Activated naive CD4-positive, alpha-beta T cell treated with anti-CD3 and anti-CD28 coated beads, Interleukin-2, amount 50 U/mL, for 72 hours (primary cell): ENCODE data around the gene NR1H3. TPM values are rescaled to one million over a fixed set of nuclear protein-coding genes. Genes with fewer than 3 reads are reported as not detected.
"Not testable (repeated sequence)": the region's sequence is repeated elsewhere in the genome, so short reads cannot be mapped to it uniquely, and the experiment has no call there.

Experiments
- ATAC-seq, 2 donors: fragments of 150-1000 bp; cut with Tn5 transposase; 2 replicates each; pipeline ENCODE4 v1.10.0; 2021; ENCODE audit warnings: mild to moderate bottlenecking in 2 of 2, moderate library complexity in 2 of 2
- DNase-seq, 2 donors: peaks; one replicate each; pipeline ENCODE4 v3.0.0; 2021 to 2022; ENCODE audit warnings: low spot score in 2 of 2
- H3K27ac Mint-ChIP-seq, 2 donors: one replicate each; pipeline ENCODE4 v1.8.0; 2022; ENCODE audit warnings: mild to moderate bottlenecking in 2 of 2, mixed read lengths in 2 of 2
- H3K36me3 Mint-ChIP-seq, 2 donors: one replicate each; pipeline ENCODE4 v1.8.0; 2022; ENCODE audit warnings: mixed read lengths in 2 of 2
- H3K9me3 Mint-ChIP-seq, 2 donors: one replicate each; pipeline ENCODE4 v1.8.0; 2022; ENCODE audit warnings: mixed read lengths in 2 of 2
- total RNA-seq, 2 donors: library from RNA; stranded (reverse); gene quantifications; one replicate each; pipeline ENCODE4 v1.2.3, GENCODE V29; 2022

The NR1H3 gene
- total RNA-seq, result 10 to 100 TPM in 1 of 2 donors, 1 to 10 TPM in 1; 6.9 to 11.1 TPM

GRCh38 chr11:47257517-47258316 is at the start of gene NR1H3:
NR1H3 (plus strand) TSS chr11:47257996; CDS start chr11:47259217, 1,221 bp downstream.
- Mint-ChIP-seq H3K36me3 (no peaks in the 10 kb centered on the region), H3K27ac (peak within 1 kb of the TSS; percentile 0 to 58), H3K9me3 (no peaks in the 10 kb centered on the region)
- no peak for ATAC-seq
- DNase-seq, result no peak

DNA sequence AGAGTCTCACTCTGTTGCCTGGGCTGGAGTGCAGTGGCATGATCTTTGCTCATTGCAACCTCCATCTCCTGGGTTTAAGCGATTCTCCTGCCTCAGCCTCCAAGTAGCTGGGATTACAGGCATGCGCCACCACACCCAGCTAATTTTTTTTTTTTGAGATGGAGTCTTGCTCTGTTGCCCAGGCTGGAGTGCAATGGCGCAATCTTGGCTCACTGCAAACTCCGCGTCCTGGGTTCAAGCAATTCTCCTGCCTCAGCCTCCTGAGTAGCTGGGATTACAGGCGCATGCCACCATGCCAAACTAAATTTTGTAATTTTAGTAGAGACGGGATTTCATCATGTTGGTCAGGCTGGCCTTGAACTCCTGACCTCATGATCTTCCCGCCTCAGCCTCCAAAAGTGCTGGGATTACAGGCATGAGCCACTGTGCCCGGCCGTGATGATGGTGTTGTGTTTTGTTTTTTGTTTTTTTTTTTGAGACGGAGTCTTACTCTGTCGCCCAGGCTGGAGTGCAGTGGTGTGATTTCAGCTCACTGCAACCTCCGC is 49.7 kb upstream of the NR1H3 start:
- not testable (repeated sequence) for H3K9me3 Mint-ChIP-seq, DNase-seq, ATAC-seq, H3K36me3 Mint-ChIP-seq
- H3K27ac Mint-ChIP-seq, result peak overlapping the region in 1 of 2 donors; percentile 6

- no peaks in the 10 kb centered on the region for H3K9me3 Mint-ChIP-seq
- DNase-seq (no peak), ATAC-seq (no peak)
- H3K27ac Mint-ChIP-seq, result no peak overlapping the region
- no peaks in the 10 kb centered on the region for H3K36me3 Mint-ChIP-seq
Observed at GRCh38 chr11:47208628-47209027, 49.2 kb upstream of the NR1H3 start.

GRCh38 chr11:47212938-47213337 is 44.9 kb upstream of the NR1H3 start:
- Mint-ChIP-seq H3K27ac (peak overlapping the region in 1 of 2 donors; percentile 50), H3K9me3 (no peaks in the 10 kb centered on the region), H3K36me3 (peaks cover 26 to 27% of the 10 kb centered on the region in 2 donors)
- ATAC-seq (no peak), DNase-seq (no peak)

DNA sequence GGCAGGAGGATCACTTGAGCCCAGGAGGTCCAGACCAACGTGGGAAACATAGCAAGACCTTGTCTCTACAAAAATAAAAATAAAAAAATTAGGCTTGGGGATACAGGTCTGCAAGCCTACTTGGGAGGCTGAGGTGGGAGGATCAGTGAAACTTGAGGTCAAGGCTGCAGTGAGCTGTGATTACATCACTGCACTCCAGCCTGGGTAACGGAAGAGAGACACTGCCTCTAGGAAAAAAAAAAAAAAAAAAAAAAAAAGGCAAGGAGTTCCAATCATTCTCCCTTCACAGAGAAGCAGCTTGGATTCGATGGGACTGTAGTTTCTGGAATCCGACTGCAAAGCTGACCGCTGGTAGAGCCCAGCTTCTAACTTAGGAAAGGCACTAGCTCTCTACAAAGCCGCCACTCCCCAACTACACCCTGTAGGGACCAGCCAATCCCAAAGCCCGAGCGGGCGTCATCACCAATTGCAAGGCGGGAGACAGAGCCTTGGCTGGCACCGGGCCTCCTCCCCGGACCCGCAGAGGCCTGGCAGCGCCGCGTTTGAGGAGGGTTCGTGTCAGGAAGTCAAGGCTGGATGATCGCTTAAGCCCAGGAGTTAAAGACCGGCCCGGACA is 43.7 kb upstream of the NR1H3 start:
- ATAC-seq, result peak; percentile 81 to 82
- H3K9me3 Mint-ChIP-seq, result no peaks in the 10 kb centered on the region
- peaks cover 34 to 35% of the 10 kb centered on the region in 2 donors for H3K36me3 Mint-ChIP-seq
- peak overlapping the region; percentile 100 for H3K27ac Mint-ChIP-seq
- peak; percentile 84 to 90 for DNase-seq

- peak overlapping the region; percentile 100 for H3K27ac Mint-ChIP-seq
- ATAC-seq (no peak), DNase-seq (no peak)
- peaks cover 42 to 47% of the 10 kb centered on the region in 2 donors for H3K36me3 Mint-ChIP-seq
- no peaks in the 10 kb centered on the region for H3K9me3 Mint-ChIP-seq
Observed at GRCh38 chr11:47215366-47215910, 42.4 kb upstream of the NR1H3 start.

- DNase-seq (peak; percentile 59 to 86), ATAC-seq (peak; percentile 49 to 61)
- Mint-ChIP-seq H3K9me3 (no peaks in the 10 kb centered on the region), H3K27ac (peak overlapping the region; percentile 100), H3K36me3 (peaks cover 44 to 50% of the 10 kb centered on the region in 2 donors)
Observed at GRCh38 chr11:47216121-47216798, 41.5 kb upstream of the NR1H3 start.

GRCh38 chr11:47220401-47220821 is 37.4 kb upstream of the NR1H3 start:
- DNase-seq (no peak), ATAC-seq (no peak)
- H3K27ac Mint-ChIP-seq, result peak overlapping the region; percentile 38 to 76
- H3K36me3 Mint-ChIP-seq, result peaks cover 38 to 50% of the 10 kb centered on the region in 2 donors
- H3K9me3 Mint-ChIP-seq, result no peaks in the 10 kb centered on the region

DNA sequence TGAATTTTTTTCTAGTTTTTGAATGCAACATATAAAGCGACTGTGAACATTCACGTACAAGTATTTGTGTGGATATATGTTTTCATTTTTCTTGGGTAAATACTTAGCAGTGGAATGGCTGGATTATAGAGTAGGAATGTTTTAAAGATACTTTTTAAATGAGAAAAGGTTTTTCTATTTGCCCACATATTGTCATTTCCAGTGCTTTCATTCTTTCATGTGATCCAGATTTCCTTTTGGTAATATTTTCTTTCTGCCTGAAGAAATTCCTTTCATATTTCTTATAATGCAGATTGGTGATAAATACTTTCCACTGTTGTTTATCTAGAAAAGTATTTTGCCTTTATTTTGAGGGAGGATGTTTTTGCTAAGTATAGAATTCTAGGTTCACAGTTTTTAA is 35.1 kb upstream of the NR1H3 start:
- H3K27ac Mint-ChIP-seq, result no peak overlapping the region

DNA sequence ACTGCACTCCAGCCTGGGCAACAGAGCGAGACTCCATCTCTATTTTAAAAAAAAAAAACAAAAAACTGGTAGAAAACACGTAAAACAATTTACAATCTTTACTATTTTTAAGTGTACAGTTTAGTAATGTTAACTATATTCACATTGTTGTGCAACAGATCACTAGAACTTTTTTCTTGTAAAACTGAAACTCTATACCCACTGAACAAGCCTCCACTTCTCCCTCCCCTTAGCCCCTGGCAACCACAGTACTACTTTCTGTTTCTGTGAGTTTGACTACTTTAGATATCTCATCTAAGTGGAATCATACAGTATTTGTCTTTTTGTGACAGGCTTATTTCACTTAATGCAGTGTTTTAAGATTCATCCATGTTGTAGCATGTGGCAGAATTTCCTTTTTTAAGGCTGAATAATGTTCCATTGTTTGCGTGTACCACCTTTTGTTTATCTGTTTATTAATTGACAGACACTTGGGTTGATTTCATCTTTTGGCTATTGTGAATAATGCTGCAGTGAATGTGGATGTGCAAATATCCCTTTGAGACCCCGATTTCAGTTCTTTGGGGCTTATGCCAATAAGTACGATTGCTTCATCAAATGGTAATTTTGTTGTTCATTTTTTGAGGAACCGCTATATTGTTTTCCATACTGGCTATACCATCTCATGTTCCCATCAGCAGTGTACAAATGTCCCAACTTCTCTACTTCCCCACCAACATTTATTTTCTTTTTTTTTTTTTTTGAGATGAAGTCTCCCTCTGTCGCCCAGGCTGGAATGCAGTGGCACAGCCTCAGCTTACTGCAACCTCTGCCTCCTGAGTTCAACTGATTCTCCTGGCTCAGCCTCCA is 32.0 kb upstream of the NR1H3 start:
- Mint-ChIP-seq H3K9me3 (no peaks in the 10 kb centered on the region), H3K27ac (peak overlapping the region in 1 of 2 donors; percentile 50), H3K36me3 (peaks cover 16 to 37% of the 10 kb centered on the region in 2 donors)
- no peak for DNase-seq
- ATAC-seq, result peak; percentile 96 to 98

More for the DNA sequence above, 35.1 kb upstream of the NR1H3 start:
- Mint-ChIP-seq H3K9me3 (no peaks in the 10 kb centered on the region), H3K36me3 (peaks cover 25 to 48% of the 10 kb centered on the region in 2 donors)
- no peak for DNase-seq
- no peak for ATAC-seq

GRCh38 chr11:47229161-47229560 is 28.6 kb upstream of the NR1H3 start:
- H3K27ac Mint-ChIP-seq, result no peak overlapping the region
- peaks cover 16 to 31% of the 10 kb centered on the region in 2 donors for H3K36me3 Mint-ChIP-seq
- ATAC-seq, result no peak
- no peak for DNase-seq
- no peaks in the 10 kb centered on the region for H3K9me3 Mint-ChIP-seq

DNA sequence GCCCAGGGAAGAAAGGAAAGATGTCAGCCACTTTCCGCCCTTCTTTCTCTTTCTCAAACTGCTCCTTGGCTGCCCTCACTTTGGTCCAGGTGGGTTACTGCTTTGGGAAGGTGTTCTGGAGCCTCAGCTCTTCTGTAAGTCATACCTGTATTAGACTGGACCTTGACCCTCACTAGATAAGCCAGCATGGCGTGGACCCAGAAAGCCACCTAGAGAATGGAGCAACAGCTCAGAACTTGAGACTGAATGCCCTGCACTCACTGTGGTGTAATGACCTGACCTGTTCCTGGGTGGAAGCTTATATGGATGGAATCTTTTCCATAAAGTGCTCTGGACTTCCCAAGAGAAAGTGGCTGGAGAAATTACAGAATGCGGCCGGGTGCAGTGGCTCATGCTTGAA is 24.7 kb upstream of the NR1H3 start:
- ATAC-seq (no peak), DNase-seq (no peak)
- Mint-ChIP-seq H3K36me3 (peaks cover 27 to 36% of the 10 kb centered on the region in 2 donors), H3K27ac (no peak overlapping the region), H3K9me3 (no peaks in the 10 kb centered on the region)

GRCh38 chr11:47233989-47234668 is 23.7 kb upstream of the NR1H3 start:
- H3K36me3 Mint-ChIP-seq, result peaks cover 24 to 29% of the 10 kb centered on the region in 2 donors
- ATAC-seq (peak; percentile 1 to 58), DNase-seq (no peak)
- H3K9me3 Mint-ChIP-seq, result no peaks in the 10 kb centered on the region
- peak overlapping the region; percentile 76 to 95 for H3K27ac Mint-ChIP-seq

DNA sequence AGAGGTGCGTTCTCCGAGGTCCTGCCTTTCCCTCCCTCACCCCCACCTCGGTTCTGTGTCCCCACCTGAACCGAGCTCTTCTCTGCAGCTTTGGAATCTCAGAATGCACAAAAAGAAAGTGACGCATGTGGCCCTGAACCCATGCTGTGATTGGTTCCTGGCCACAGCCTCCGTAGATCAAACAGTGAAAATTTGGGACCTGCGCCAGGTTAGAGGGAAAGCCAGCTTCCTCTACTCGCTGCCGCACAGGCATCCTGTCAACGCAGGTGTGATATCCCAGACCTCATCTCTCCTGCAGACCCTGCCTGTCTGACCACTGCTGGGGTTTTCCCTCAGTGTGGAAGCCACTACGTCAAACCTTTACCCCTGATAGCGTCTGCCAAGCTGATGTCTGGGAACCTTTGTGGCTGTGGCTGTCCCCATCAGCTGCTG is 23.1 kb upstream of the NR1H3 start:
- Mint-ChIP-seq H3K36me3 (peaks cover 26 to 29% of the 10 kb centered on the region in 2 donors), H3K9me3 (no peaks in the 10 kb centered on the region), H3K27ac (peak overlapping the region; percentile 76 to 95)
- DNase-seq, result peak in 1 of 2 donors; percentile 88
- peak; percentile 64 to 92 for ATAC-seq

- ATAC-seq (no peak), DNase-seq (no peak)
- Mint-ChIP-seq H3K36me3 (peaks cover 29 to 33% of the 10 kb centered on the region in 2 donors), H3K27ac (peak overlapping the region; percentile 76 to 95), H3K9me3 (no peaks in the 10 kb centered on the region)
Observed at GRCh38 chr11:47235163-47235562, 22.6 kb upstream of the NR1H3 start.
